Mucosa of rectum (tissue), 2 donors: Measurements from ENCODE around the gene PGS1.

Source experiments
- H3K27ac ChIP-seq, 2 donors: one replicate each; pipeline ENCODE4 v1.7.0; 2013; ENCODE audit warnings: inconsistent platforms in 2 of 2, low read depth in 2 of 2, low read length in 2 of 2
- H3K27me3 ChIP-seq, 2 donors: one replicate each; pipeline ENCODE4 v1.7.0; 2013; ENCODE audit warnings: low read length in 2 of 2; ENCODE audit not compliant: control insufficient read depth in 2 of 2, insufficient read depth in 2 of 2
- H3K36me3 ChIP-seq, 2 donors: one replicate each; pipeline ENCODE4 v1.7.0; 2013; ENCODE audit warnings: low read length in 2 of 2; ENCODE audit not compliant: control insufficient read depth in 2 of 2, insufficient read depth in 2 of 2
- H3K4me1 ChIP-seq, 2 donors: one replicate each; pipeline ENCODE4 v1.7.0; 2013; ENCODE audit warnings: low read length in 2 of 2, mild to moderate bottlenecking in 1 of 2; ENCODE audit not compliant: control insufficient read depth in 2 of 2, insufficient read depth in 2 of 2
- H3K4me3 ChIP-seq, 2 donors: one replicate each; pipeline ENCODE4 v1.7.0; 2013; ENCODE audit warnings: low read length in 2 of 2
- H3K9ac ChIP-seq, 2 donors: one replicate each; pipeline ENCODE4 v1.7.0; 2013; ENCODE audit warnings: low read length in 2 of 2, low read depth in 1 of 2, mild to moderate bottlenecking in 1 of 2
- H3K9me3 ChIP-seq, 2 donors: one replicate each; pipeline ENCODE4 v1.7.0; 2013; ENCODE audit warnings: low read length in 2 of 2; ENCODE audit not compliant: control insufficient read depth in 2 of 2
- donor health status: healthy.
- donor health status: Normal muscosa, but diverticular disease.

PGS1 gene

DNA sequence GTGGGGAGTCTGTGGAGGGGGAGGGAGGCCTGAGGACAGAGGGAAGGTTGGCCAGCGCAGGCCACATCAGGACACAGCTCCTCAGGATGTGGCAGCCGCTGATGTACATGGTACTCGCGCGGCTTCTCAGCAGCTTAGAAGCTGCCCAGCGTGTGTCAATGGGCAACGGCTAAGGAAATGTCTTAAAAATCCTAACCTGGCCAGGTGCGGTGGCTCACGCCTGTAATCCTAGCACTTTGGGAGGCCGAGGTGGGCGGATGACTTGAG is 53.2 kb downstream of the PGS1 start:
- H3K9me3 ChIP-seq, result no peaks in the 10 kb centered on the region
- H3K27me3 ChIP-seq, result peaks cover 0 to 6% of the 10 kb centered on the region in 2 donors
- H3K4me3 ChIP-seq, result no peak overlapping the region
- H3K9ac ChIP-seq, result no peak overlapping the region
- H3K27ac ChIP-seq, result no peak overlapping the region
- peaks cover 11 to 27% of the 10 kb centered on the region in 2 donors for H3K36me3 ChIP-seq
- H3K4me1 ChIP-seq, result no peaks in the 10 kb centered on the region

DNA sequence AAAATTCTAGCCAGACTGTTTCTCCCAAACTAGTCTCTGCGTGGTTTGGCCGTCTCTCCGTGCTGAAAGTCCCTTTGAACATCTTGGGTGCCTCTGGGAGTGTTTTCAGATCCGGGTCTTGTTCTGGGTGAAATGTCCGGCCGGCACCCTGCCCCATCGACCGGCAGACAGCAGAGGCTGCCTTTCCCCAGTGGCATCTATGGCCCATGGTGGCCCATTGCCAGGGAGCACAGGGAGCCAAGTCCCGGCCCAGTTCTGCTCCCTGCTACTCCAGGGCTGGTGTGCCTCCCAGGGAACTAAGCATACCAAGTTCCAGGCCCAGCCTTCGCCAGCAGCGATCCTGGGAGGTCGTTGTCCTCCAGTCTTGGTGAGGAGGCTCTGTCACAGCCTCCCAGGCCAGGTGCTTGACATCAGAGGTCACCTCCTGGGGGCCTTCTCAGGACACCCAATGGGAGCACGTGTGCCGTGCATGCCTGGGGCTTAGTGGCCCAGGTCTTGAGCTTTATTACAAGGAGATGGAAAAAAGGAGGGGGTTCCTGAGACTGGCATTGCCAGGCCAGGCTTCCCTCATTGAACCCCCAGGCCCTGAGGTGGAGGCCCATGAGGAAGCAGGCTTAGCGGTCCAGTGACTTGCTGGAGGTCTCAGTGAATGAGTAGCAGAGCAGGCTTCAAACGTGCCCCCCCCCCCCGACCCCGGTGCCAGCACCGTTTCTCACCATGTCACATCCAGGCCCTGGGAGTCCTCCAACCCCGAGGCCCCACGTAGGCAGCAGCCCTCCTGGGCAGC is 54.0 kb downstream of the PGS1 start:
- peaks cover 5 to 9% of the 10 kb centered on the region in 2 donors for H3K27me3 ChIP-seq
- no peak overlapping the region for H3K4me3 ChIP-seq

GRCh38 chr17:78433013-78433727 is 54.7 kb downstream of the PGS1 start:
- Histone ChIP-seq H3K9me3 (no peaks in the 10 kb centered on the region), H3K9ac (no peak overlapping the region), H3K27me3 (peaks cover 5 to 9% of the 10 kb centered on the region in 2 donors), H3K36me3 (peaks cover 2 to 15% of the 10 kb centered on the region in 2 donors), H3K4me3 (no peak overlapping the region), H3K27ac (no peak overlapping the region), H3K4me1 (no peaks in the 10 kb centered on the region)

More for the DNA sequence above, 54.0 kb downstream of the PGS1 start:
- Histone ChIP-seq H3K27ac (no peak overlapping the region), H3K4me1 (no peaks in the 10 kb centered on the region), H3K9ac (no peak overlapping the region), H3K9me3 (no peaks in the 10 kb centered on the region), H3K36me3 (peaks cover 4 to 20% of the 10 kb centered on the region in 2 donors)

DNA sequence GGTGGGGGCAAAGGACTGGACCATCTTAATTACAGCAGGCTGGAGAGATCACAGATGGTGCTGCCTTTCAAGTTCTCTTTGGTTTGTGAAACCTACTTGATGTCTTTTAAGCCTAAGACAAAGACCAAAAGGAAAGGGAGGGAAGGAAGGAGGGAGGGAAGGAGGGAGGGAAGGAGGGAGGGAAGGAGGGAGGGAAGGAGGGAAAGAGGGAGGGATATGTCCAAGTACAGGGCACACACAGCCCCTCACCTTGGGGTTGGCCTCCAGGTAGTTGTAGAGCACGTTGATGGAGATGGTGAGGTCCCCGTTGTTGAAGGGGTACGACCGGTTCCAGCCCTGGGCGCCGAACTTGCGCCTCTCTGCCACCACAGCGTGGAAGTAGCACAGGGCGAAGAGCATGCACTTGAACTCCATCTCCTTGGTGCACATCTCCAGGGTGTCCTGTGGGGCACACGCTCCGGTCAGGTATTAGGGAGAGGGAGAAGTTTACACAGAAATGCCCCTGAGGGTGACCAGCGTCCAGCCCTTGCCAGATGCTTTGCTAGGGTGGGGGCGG is 55.4 kb downstream of the PGS1 start:
- H3K4me1 ChIP-seq, result no peaks in the 10 kb centered on the region

GRCh38 chr17:78434455-78435329 is 56.2 kb downstream of the PGS1 start:
- Histone ChIP-seq H3K4me1 (no peaks in the 10 kb centered on the region), H3K27me3 (peaks cover 5 to 9% of the 10 kb centered on the region in 2 donors), H3K4me3 (no peak overlapping the region), H3K27ac (no peak overlapping the region), H3K36me3 (peaks cover 0 to 4% of the 10 kb centered on the region in 2 donors), H3K9ac (no peak overlapping the region), H3K9me3 (no peaks in the 10 kb centered on the region)

More for the DNA sequence above, 55.4 kb downstream of the PGS1 start:
- peaks cover 0 to 11% of the 10 kb centered on the region in 2 donors for H3K36me3 ChIP-seq
- H3K4me3 ChIP-seq, result no peak overlapping the region
- H3K9ac ChIP-seq, result no peak overlapping the region
- no peaks in the 10 kb centered on the region for H3K9me3 ChIP-seq
- H3K27me3 ChIP-seq, result peaks cover 5 to 9% of the 10 kb centered on the region in 2 donors
- H3K27ac ChIP-seq, result no peak overlapping the region

- no peak overlapping the region for H3K9ac ChIP-seq
- peaks cover 5 to 9% of the 10 kb centered on the region in 2 donors for H3K27me3 ChIP-seq
These were observed 57.0 kb downstream of the PGS1 start for GRCh38 chr17:78435330-78436005.

DNA sequence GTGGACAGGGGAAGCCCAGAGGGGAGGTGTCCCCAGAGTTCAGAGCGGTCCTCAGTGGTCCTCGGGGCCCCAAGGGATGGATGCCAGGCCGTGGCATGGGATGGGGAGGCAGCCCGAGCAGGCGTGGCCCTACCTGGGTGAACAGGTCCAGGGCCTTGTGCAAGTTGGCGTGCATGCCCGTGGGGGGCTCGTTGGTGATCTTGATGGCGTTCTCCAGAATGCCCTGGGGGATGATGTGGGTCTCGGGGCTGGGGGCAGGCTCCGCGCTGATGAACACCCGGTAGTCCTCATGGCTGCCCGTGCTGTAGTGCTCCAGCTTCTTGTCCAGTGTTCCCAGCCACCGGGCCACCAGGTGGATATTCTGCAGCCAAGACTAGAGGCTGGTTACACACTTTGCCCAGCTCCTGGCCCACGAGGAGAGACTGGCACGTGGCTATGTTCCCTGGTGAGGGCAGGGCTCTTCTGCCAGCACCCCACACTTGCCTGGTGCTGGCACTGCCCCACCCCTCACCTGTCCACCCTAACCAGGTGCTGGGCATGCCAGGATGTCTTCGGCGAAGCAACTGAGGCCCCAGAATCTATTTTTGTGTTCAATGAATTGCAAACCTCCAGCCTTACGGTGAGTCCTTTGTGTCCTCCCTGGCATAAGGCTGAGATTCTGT is 59.2 kb downstream of the PGS1 start:
- no peak overlapping the region for H3K9ac ChIP-seq
- no peak overlapping the region for H3K4me3 ChIP-seq
- peaks cover 5 to 9% of the 10 kb centered on the region in 2 donors for H3K27me3 ChIP-seq
- H3K27ac ChIP-seq, result no peak overlapping the region
- no peaks in the 10 kb centered on the region for H3K36me3 ChIP-seq
- no peaks in the 10 kb centered on the region for H3K9me3 ChIP-seq
- H3K4me1 ChIP-seq, result no peaks in the 10 kb centered on the region

More at GRCh38 chr17:78435330-78436005, 57.0 kb downstream of the PGS1 start:
- Histone ChIP-seq H3K4me1 (no peaks in the 10 kb centered on the region), H3K36me3 (no peaks in the 10 kb centered on the region), H3K9me3 (no peaks in the 10 kb centered on the region), H3K27ac (no peak overlapping the region), H3K4me3 (no peak overlapping the region)

- no peak overlapping the region for H3K9ac ChIP-seq
These were observed 59.8 kb downstream of the PGS1 start for GRCh38 chr17:78438271-78438691.

DNA sequence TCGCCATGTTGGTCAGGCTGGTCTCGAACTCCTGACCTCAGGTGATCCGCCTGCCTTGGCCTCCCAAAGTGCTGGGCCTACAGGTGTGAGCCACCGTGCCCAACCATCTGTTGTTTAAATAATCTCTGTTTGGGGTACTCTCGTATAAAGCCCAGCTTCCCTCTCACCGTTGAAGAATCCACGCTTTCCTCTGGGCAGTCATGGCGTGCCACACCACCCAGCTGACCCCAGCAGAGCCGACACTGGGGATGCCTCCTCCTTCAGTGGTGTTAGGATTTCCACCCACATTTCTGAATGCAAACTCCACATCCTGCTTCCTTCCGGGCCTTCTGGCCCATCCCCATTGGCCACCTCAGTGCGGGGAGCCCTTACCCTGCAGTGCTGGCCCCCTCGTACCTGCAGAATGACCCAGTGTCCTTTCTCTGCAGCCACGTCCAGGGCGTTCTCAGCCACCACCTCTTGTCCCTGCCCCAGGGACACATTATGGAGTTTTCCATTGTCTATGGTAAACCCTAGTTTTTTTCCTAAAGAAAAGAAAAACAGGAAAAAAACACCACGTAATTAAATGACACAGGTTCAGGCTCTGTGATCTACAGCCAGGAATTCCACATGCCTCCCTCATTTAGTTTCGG is 60.4 kb downstream of the PGS1 start:
- Histone ChIP-seq H3K9me3 (no peaks in the 10 kb centered on the region), H3K9ac (no peak overlapping the region), H3K36me3 (no peaks in the 10 kb centered on the region), H3K27me3 (peaks cover 4 to 5% of the 10 kb centered on the region in 2 donors), H3K27ac (no peak overlapping the region), H3K4me1 (no peaks in the 10 kb centered on the region), H3K4me3 (no peak overlapping the region)

More at GRCh38 chr17:78438271-78438691, 59.8 kb downstream of the PGS1 start:
- Histone ChIP-seq H3K27ac (no peak overlapping the region), H3K36me3 (no peaks in the 10 kb centered on the region), H3K27me3 (peaks cover 5% of the 10 kb centered on the region in 2 donors), H3K9me3 (no peaks in the 10 kb centered on the region), H3K4me1 (no peaks in the 10 kb centered on the region), H3K4me3 (no peak overlapping the region)
